ENCODE data around the gene PDSS2.

Gene PDSS2

GRCh38 chr6:107237992-107238660 lies 221.2 kb downstream of the PDSS2 start:
- TF ChIP-seq CTCF (IDR thresholded peaks at IDR 0.05), result no peak
- no peak for DNase-seq (ENCODE audit: low spot score)
- H3K27ac ChIP-seq, result no peak overlapping the region
- no peak overlapping the region for H3K4me3 ChIP-seq

GRCh38 chr6:107235511-107235910 lies 223.9 kb downstream of the PDSS2 start:
- DNase-seq (ENCODE audit: low spot score), result no peak
- H3K4me3 ChIP-seq, result no peak overlapping the region
- no peak for TF ChIP-seq CTCF (IDR thresholded peaks at IDR 0.05)
- H3K27ac ChIP-seq, result no peak overlapping the region

- no peak overlapping the region for H3K4me3 ChIP-seq
- H3K27ac ChIP-seq, result no peak overlapping the region
- no peak for DNase-seq (ENCODE audit: low spot score)
- TF ChIP-seq CTCF (IDR thresholded peaks at IDR 0.05), result no peak
These were observed 224.4 kb downstream of the PDSS2 start for GRCh38 chr6:107235007-107235406.

- H3K4me3 ChIP-seq, result no peak overlapping the region
- TF ChIP-seq CTCF (IDR thresholded peaks at IDR 0.05), result no peak
- DNase-seq (ENCODE audit: low spot score), result no peak
- no peak overlapping the region for H3K27ac ChIP-seq
These were observed 228.1 kb downstream of the PDSS2 start for GRCh38 chr6:107231243-107231642.

- no peak for TF ChIP-seq CTCF (IDR thresholded peaks at IDR 0.05)
- no peak overlapping the region for H3K4me3 ChIP-seq
- DNase-seq (ENCODE audit: low spot score), result no peak
- H3K27ac ChIP-seq, result no peak overlapping the region
These were observed 228.9 kb downstream of the PDSS2 start for GRCh38 chr6:107230448-107230847.

- TF ChIP-seq CTCF (IDR thresholded peaks at IDR 0.05), result no peak
- no peak for DNase-seq (ENCODE audit: low spot score)
These were observed 229.3 kb downstream of the PDSS2 start for GRCh38 chr6:107230024-107230423.

GRCh38 chr6:107228754-107229153 lies 230.6 kb downstream of the PDSS2 start:
- DNase-seq (ENCODE audit: low spot score), result no peak

More at GRCh38 chr6:107230024-107230423, 229.3 kb downstream of the PDSS2 start:
- Histone ChIP-seq H3K27ac (no peak overlapping the region), H3K4me3 (no peak overlapping the region)

More at GRCh38 chr6:107228754-107229153, 230.6 kb downstream of the PDSS2 start:
- Histone ChIP-seq H3K27ac (no peak overlapping the region), H3K4me3 (no peak overlapping the region)
- TF ChIP-seq CTCF (IDR thresholded peaks at IDR 0.05), result no peak
